H9 (cell line): Measurements from ENCODE around the gene DAPK1. TPM values are rescaled to one million over a fixed set of nuclear protein-coding genes. Genes with fewer than 3 reads are reported as not detected.

Experiments used
- DNase-seq: peaks from one replicate; pipeline ENCODE4 v3.0.0-alpha.2; 2017
- H2AFZ ChIP-seq: one replicate; pipeline ENCODE4 v1.6.1; 2013; ENCODE audit warnings: mild to moderate bottlenecking, low read length, control low read depth, moderate library complexity
- H2AK5ac ChIP-seq: 2 replicates; pipeline ENCODE4 v1.6.1; 2013; ENCODE audit warnings: low read length, control low read depth, mixed read lengths; ENCODE audit not compliant: insufficient read length
- H2BK120ac ChIP-seq: one replicate; pipeline ENCODE4 v1.6.1; 2013; ENCODE audit warnings: low read depth, mild to moderate bottlenecking, low read length, control low read depth, inconsistent platforms; ENCODE audit not compliant: poor library complexity, severe bottlenecking
- H2BK12ac ChIP-seq: 2 replicates; pipeline ENCODE4 v1.6.1; 2013; ENCODE audit warnings: low read length, control low read depth, mixed read lengths, low read depth; ENCODE audit not compliant: insufficient read length
- H2BK15ac ChIP-seq: 2 replicates; pipeline ENCODE4 v1.6.1; 2013; ENCODE audit warnings: low read depth, low read length, control low read depth
- H2BK20ac ChIP-seq: one replicate; pipeline ENCODE4 v1.6.1; 2013; ENCODE audit warnings: low read depth, mild to moderate bottlenecking, low read length, control low read depth, inconsistent platforms; ENCODE audit not compliant: poor library complexity, severe bottlenecking
- H2BK5ac ChIP-seq: 2 replicates; pipeline ENCODE4 v1.6.1; 2013; ENCODE audit warnings: low read length, control low read depth, mixed read lengths; ENCODE audit not compliant: insufficient read length
- H3K14ac ChIP-seq: 2 replicates; pipeline ENCODE4 v1.6.1; 2013; ENCODE audit warnings: low read length, control low read depth; ENCODE audit not compliant: insufficient read depth
- H3K18ac ChIP-seq: 2 replicates; pipeline ENCODE4 v1.6.1; 2013; ENCODE audit warnings: low read depth, mild to moderate bottlenecking, mixed read lengths, low read length, control low read depth; ENCODE audit not compliant: insufficient read length
- H3K23ac ChIP-seq: 2 replicates; pipeline ENCODE4 v1.6.1; 2013; ENCODE audit warnings: low read length, control low read depth, mixed read lengths, low read depth; ENCODE audit not compliant: insufficient read length
- H3K23me2 ChIP-seq: 2 replicates; pipeline ENCODE4 v1.6.1; 2013; ENCODE audit warnings: low read depth, mild to moderate bottlenecking, mixed read lengths, low read length, control low read depth; ENCODE audit not compliant: insufficient read length, poor library complexity, severe bottlenecking
- H3K27ac ChIP-seq: 2 replicates; pipeline ENCODE4 v1.5.1; 2013; ENCODE audit warnings: low read length, control low read depth, mixed read lengths, low read depth; ENCODE audit not compliant: insufficient read length
- H3K27me3 ChIP-seq: 2 replicates; pipeline ENCODE4 v1.6.1; 2013; ENCODE audit warnings: low read length, control low read depth, inconsistent platforms; ENCODE audit not compliant: insufficient read depth
- H3K4ac ChIP-seq: 2 replicates; pipeline ENCODE4 v1.6.1; 2013; ENCODE audit warnings: low read depth, mild to moderate bottlenecking, control low read depth, inconsistent platforms, low read length, moderate library complexity
- H3K4me1 ChIP-seq: 2 replicates; pipeline ENCODE4 v1.6.1; 2013; ENCODE audit warnings: low read length, control low read depth, inconsistent platforms; ENCODE audit not compliant: insufficient read depth
- H3K4me2 ChIP-seq: 2 replicates; pipeline ENCODE4 v1.6.1; 2013; ENCODE audit warnings: low read length, control low read depth, mixed read lengths; ENCODE audit not compliant: insufficient read length, insufficient read depth
- H3K56ac ChIP-seq: 2 replicates; pipeline ENCODE4 v1.6.1; 2013; ENCODE audit warnings: low read depth, mild to moderate bottlenecking, mixed read lengths, low read length, control low read depth; ENCODE audit not compliant: insufficient read length
- H3K79me1 ChIP-seq: 2 replicates; pipeline ENCODE4 v1.6.1; 2013; ENCODE audit warnings: low read depth, mild to moderate bottlenecking, moderate library complexity, low read length, control low read depth, inconsistent platforms; ENCODE audit not compliant: insufficient read depth, poor library complexity, severe bottlenecking
- H3K79me2 ChIP-seq: 2 replicates; pipeline ENCODE4 v1.6.1; 2013; ENCODE audit warnings: low read length, control low read depth, inconsistent platforms; ENCODE audit not compliant: insufficient read depth
- H3K9ac ChIP-seq: 2 replicates; pipeline ENCODE4 v1.6.1; 2013; ENCODE audit warnings: low read length, control low read depth, mixed read lengths; ENCODE audit not compliant: insufficient read length; ENCODE audit errors: extremely low read depth
- H3K9me3 ChIP-seq: one replicate; pipeline ENCODE4 v1.6.1; 2013; ENCODE audit warnings: low read depth, low read length, inconsistent platforms; ENCODE audit not compliant: control insufficient read depth
- H3T11ph ChIP-seq: one replicate; pipeline ENCODE4 v1.6.1; 2013; ENCODE audit warnings: mild to moderate bottlenecking, low read length, control low read depth, inconsistent platforms
- H4K20me1 ChIP-seq: one replicate; pipeline ENCODE4 v1.6.1; 2013; ENCODE audit not compliant: control insufficient read depth, insufficient read length, insufficient read depth
- H4K5ac ChIP-seq: 2 replicates; pipeline ENCODE4 v1.6.1; 2013; ENCODE audit warnings: low read depth, mild to moderate bottlenecking, mixed read lengths, low read length, control low read depth; ENCODE audit not compliant: insufficient read length
- H4K8ac ChIP-seq: replicated peaks from 2 replicates; pipeline ENCODE4 v1.6.1; 2013; ENCODE audit warnings: low read length, control low read depth, mixed read lengths, low read depth; ENCODE audit not compliant: insufficient read length
- H4K91ac ChIP-seq: 2 replicates; pipeline ENCODE4 v1.6.1; 2013; ENCODE audit warnings: low read depth, mild to moderate bottlenecking, moderate library complexity, mixed read lengths, low read length, control low read depth; ENCODE audit not compliant: insufficient read length
- H3K27ac Mint-ChIP-seq, 3 experiments: 2 replicates in 2 of 3; 3 replicates in 1 of 3; pipeline ENCODE4 v1.8.0; 2020 to 2021; ENCODE audit warnings: mixed read lengths in 3 of 3, mild to moderate bottlenecking in 1 of 3, moderate library complexity in 1 of 3
- H3K27me3 Mint-ChIP-seq: 2 replicates; pipeline ENCODE4 v1.8.0; 2021; ENCODE audit warnings: low read depth, mild to moderate bottlenecking, moderate library complexity, mixed read lengths
- H3K36me3 Mint-ChIP-seq, 3 experiments: 2 replicates in 2 of 3; 3 replicates in 1 of 3; pipeline ENCODE4 v1.8.0; 2020 to 2021; ENCODE audit warnings: low read depth in 3 of 3, mixed read lengths in 3 of 3; ENCODE audit not compliant: insufficient read depth in 1 of 3
- H3K4me1 Mint-ChIP-seq, 2 experiments: 2 replicates each; pipeline ENCODE4 v1.8.0; 2020; ENCODE audit warnings: mixed read lengths in 2 of 2
- H3K4me3 Mint-ChIP-seq, 2 experiments: 2 replicates in 1 of 2; 3 replicates in 1 of 2; pipeline ENCODE4 v1.8.0; 2020 to 2021; ENCODE audit warnings: mild to moderate bottlenecking in 2 of 2, mixed read lengths in 2 of 2, moderate library complexity in 1 of 2
- H3K9me3 Mint-ChIP-seq, 2 experiments: 2 replicates in 1 of 2; 3 replicates in 1 of 2; pipeline ENCODE4 v1.8.0; 2020; ENCODE audit warnings: mild to moderate bottlenecking in 2 of 2, mixed read lengths in 2 of 2, moderate library complexity in 1 of 2
- CTCF ChIP-seq: fragments of 200-600 bp; sonication (generic); conservative IDR thresholded peaks from 3 replicates; pipeline ENCODE4 v1.8.0; 2021; ENCODE audit warnings: antibody characterized with exemption, mild to moderate bottlenecking
- WGBS: extraction: QIAGEN DNeasy Blood & Tissue Kit; methylation state at CpG from one replicate; pipeline ENCODE4 v1.1.7; 2013; ENCODE audit warnings: missing lambda C conversion rate, low lambda C conversion rate, mixed read lengths; ENCODE audit not compliant: insufficient read length; ENCODE audit errors: extremely low coverage; 5-methylcytosine and 5-hydroxymethylcytosine counted together
- total RNA-seq: library from RNA; stranded (reverse); gene quantifications from 2 replicates; pipeline ENCODE4 v1.2.1, GENCODE V29; 2021

DAPK1 gene
- total RNA-seq, 1 experiment from 2014 or later: 79.4 TPM

- no peak overlapping the region for H3K4ac ChIP-seq
- no peak for TF ChIP-seq CTCF
- no peak overlapping the region for H3K4me2 ChIP-seq
- H3K27ac Mint-ChIP-seq: peak overlapping the region in 1 of 3 experiments; percentile 58; a peak in 2 of 7 replicates
- DNase-seq: no peak
- no peak overlapping the region for H3K56ac ChIP-seq
- peaks cover 48 to 61% (median 60%) of the 10 kb centered on the region in 3 experiments; a peak in 6 of 7 replicates for H3K36me3 Mint-ChIP-seq
- H3K79me1 ChIP-seq: no peaks in the 10 kb centered on the region
- H2BK15ac ChIP-seq: no peak overlapping the region
- H3K9ac ChIP-seq: no peak overlapping the region
- no peak overlapping the region for H3K23ac ChIP-seq
- H2BK120ac ChIP-seq: no peak overlapping the region
- H4K8ac ChIP-seq: no peak overlapping the region
- H3K79me2 ChIP-seq: no peaks in the 10 kb centered on the region
- no peaks in the 10 kb centered on the region for H3K23me2 ChIP-seq
- no peaks in the 10 kb centered on the region for H3K4me1 ChIP-seq
- no peak overlapping the region for H3T11ph ChIP-seq
- H2AK5ac ChIP-seq: no peak overlapping the region
- no peak overlapping the region for H2BK5ac ChIP-seq
- no peaks in the 10 kb centered on the region for H3K9me3 Mint-ChIP-seq
- no peak overlapping the region for H2AFZ ChIP-seq
- no peak overlapping the region for H2BK20ac ChIP-seq
- H3K27me3 Mint-ChIP-seq: no peaks in the 10 kb centered on the region
- H4K5ac ChIP-seq: no peak overlapping the region
- no peak overlapping the region for H4K91ac ChIP-seq
- no peaks in the 10 kb centered on the region for H3K9me3 ChIP-seq
- H3K27me3 ChIP-seq: no peaks in the 10 kb centered on the region
- peaks cover 26 to 31% of the 10 kb centered on the region in 2 experiments for H3K4me1 Mint-ChIP-seq
- H3K18ac ChIP-seq: no peak overlapping the region
- H3K27ac ChIP-seq: no peak overlapping the region
- no peaks in the 10 kb centered on the region for H4K20me1 ChIP-seq
- H3K4me3 Mint-ChIP-seq: no peak overlapping the region
- H3K14ac ChIP-seq: no peak overlapping the region
- no peak overlapping the region for H2BK12ac ChIP-seq
- WGBS: no CpG with 5 or more reads among the region's 3 CpGs
These were observed 160.8 kb downstream of the DAPK1 start for GRCh38 chr9:87658511-87658910.
